GM19397 (cell line): ENCODE results near the gene ZFAND2A.
A peak's percentile ranks its signal among the peaks of the same experiment; 100 is the strongest.
"Not testable (repeated sequence)": the region's sequence is repeated elsewhere in the genome, so short reads cannot be mapped to it uniquely, and the experiment has no call there.

ENCODE experiments used
- ATAC-seq: cut with Tn5 transposase; IDR thresholded peaks from one replicate; pipeline ENCODE4 v1.9.1; 2021; ENCODE audit warnings: mild to moderate bottlenecking, moderate library complexity; ENCODE audit not compliant: unreplicated experiment

Gene ZFAND2A

DNA sequence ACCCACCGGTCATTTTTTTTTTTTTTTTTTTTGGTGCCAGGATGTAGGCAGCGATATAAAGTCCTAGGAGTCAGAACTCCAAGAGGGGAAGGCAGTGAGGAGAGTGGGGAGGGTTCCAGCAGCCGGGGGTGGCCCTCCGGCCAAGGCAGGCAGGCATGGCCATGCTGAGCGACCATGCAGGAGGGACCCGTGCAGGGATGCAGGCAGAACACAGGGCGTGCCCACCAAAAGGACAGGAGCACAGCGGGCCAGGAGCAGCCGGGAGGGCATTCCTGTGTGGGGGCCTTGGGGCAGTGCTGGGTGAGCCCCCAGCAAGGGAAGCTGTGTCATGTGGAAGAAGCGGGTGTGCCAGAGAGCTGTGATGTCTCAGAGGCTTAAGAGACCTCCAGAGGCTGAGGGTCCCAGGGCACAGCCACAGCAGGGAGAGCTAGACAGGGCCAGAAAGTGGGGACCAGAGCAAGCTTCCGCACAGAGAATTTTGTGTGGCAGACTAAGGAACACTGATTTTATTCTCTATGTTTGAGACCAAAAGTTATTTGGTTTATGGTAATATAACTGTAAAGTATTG, 5.7 kb downstream of the ZFAND2A start:
- no peak for ATAC-seq

DNA sequence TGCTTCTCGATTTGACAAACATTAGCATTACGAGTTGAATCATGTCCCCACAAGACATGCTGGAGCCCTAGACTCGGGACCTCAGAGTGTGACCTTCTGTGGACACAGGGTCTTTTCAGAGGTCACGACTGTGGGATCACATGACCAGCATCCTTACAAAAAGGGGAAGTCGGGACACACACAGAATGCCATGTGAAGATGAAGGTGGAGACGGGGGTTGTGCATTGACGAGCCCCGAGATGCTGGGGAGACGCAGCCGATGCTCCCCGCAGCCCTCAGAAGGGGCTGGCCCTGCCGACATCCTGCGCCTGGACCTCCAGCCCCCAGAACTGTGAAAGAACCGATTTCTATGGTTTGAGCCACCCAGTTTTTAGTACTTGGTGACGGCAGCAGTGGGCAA, 7.5 kb downstream of the ZFAND2A start:
- no peak for ATAC-seq

DNA sequence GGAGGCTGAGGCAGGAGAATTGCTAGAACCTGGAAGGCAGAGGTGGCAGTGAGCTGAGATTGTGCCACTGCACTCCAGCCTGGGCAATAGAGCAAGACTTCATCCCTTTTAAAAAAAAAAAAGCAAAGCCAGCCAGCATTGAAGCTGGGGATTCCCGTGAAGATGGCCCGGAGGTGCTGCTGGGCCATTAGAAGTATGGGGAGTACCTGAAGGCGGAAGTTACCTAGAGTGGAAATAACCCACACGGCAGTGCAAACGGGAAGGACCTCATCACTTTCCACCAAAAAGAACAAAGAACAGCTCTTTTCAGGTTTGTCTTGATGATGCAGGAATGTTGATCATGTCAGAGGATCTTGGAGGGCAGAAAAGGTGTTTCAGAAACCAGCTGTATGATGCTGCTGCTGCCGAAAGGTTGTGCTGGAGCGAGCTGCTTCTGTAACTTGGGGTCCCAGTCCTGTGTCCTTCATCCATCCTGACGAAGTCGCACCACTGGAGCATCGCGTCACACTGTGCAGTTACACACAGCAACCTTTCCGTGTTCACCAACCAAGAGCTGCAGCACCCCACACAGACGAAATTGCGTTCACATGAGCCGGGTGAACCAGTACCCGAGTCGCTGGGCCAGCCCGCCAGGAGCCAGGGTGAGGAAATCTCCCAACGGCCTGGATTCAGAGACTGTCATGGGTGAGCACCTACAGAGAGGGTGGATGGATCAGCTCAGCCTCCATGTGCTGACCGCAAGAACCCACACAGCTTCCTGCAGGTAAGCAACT, 8.2 kb downstream of the ZFAND2A start:
- no peak for ATAC-seq

DNA sequence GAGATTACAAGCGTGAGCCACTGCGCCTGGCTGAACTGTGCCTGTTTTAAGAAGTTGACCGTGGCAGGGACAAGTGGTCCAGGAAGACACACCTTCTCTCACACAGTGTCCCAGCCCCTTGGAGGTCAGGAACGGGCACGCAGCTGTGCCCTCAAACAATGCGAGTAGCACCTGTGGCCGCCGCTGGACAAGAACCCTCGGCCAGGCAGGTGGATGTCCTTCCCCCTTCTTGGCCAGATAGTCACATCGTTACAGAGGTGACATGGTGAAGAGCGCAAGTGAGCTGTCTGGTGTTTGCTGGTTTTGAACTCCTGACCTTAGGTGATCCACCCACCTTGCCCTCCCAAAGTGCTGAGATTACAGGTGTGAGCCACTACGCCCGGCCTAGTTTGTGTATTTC, 8.8 kb downstream of the ZFAND2A start:
- no peak for ATAC-seq

DNA sequence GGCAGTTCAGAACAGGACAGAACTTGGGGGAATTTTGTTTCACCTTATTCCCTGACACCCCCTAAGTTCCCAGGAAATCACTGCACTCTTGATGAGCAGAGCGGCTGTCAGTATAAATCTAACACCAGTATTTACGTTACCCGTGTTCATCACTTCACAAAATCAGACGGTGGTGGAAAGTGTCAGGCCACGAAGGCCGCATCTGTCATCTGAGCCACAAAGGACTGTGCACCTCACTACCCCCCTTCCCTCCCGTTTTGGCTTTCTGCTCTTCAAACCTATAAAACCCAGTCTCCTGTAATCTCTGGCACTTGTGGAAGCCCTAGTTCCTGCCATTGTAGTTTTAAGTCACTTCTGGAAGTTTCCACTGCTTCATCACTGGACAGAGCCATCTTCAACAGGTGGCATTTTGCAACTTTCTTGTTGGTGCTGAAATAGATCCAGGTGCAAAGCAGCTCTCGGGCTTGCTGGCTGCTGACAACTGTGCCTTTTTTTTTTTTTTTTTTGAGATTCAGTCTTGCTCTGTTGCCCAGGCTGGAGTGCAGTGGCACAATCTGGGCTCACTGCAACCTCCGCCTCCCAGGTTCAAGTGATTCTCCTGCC, 9.5 kb downstream of the ZFAND2A start:
- no peak for ATAC-seq

DNA sequence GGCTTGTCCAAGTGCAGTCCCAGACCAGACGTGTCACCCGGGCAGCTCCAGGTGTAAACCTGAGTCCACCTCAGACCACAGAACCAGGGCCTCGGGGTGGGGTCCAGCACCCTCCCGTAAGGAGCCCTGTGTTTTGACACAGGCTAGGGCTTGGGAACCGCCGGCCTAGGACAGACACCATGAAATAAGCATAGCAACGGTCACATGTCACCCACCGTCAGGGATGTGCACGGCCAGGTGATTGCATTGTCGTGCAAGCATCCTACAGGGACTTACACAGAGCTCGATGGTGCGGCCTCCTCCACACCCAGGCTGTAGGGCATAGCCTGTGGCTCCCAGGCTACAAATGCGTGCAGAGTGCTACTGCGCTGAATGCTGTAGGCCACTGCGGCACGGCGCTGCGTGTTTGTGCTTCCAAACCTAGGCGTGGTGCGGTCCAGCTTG, 10.6 kb downstream of the ZFAND2A start:
- ATAC-seq, result no peak

DNA sequence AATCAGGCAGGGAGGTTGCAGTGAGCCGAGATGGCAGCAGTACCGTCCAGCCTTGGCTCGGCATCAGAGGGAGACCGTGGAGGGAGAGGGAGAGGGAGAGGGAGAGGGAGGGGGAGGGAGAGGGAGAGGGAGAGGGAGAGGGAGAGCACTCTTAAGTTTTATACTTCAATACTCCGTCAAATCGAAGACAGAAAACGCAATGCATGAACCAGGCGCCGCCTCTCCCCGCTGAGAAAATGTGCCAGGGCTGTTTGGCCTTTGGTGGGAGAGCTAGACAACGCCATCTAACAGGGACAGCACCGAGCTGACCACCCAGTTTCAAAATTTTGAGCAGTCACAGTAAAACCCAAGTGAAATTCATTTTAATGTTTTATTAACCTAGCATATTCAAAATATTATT, 12.1 kb downstream of the ZFAND2A start:
- ATAC-seq, result not testable (repeated sequence)

DNA sequence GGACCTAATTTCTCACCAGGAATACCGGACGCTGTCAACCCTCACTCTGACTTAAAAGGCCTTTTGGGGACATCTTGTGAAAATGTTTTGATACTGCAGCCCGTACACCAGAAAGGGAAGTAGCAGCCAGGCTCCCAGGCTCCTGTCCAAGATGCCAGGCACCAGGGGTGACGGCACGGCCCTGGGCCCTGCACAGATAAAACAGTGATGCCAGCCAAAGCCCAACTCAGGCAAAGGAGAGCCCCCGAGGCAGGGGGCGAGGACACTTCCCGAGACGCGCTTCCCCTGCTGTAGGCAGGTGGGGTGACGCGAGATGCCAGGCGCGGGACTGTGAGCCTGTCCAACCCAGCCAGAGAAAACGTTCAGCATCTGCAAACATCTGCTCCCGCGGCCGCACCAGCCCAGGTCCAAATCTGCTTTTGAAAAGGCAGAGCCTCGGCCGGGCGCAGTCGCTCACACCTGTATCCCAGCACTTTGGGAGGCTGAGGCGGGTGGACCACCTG, 15.7 kb downstream of the ZFAND2A start:
- ATAC-seq, result no peak

DNA sequence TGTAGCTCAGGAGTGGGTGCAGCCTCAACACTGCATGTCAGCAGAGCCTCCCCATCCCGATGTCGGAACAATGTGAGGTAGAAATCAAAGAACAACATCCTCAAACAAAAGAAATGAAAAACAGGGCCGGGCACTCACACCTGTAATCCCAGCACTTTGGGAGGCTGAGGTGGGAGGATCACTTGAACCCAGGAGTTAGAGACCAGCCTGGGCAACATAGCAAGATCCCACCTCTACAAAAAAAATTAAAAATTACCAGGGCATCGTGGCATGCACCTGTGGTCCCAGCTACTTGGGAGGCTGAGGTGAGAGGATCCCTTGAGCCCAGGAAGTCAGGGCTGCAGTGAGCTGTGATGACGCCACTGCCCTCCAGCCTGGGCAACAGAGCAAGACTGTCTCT, 17.0 kb downstream of the ZFAND2A start:
- ATAC-seq, result not testable (repeated sequence)

DNA sequence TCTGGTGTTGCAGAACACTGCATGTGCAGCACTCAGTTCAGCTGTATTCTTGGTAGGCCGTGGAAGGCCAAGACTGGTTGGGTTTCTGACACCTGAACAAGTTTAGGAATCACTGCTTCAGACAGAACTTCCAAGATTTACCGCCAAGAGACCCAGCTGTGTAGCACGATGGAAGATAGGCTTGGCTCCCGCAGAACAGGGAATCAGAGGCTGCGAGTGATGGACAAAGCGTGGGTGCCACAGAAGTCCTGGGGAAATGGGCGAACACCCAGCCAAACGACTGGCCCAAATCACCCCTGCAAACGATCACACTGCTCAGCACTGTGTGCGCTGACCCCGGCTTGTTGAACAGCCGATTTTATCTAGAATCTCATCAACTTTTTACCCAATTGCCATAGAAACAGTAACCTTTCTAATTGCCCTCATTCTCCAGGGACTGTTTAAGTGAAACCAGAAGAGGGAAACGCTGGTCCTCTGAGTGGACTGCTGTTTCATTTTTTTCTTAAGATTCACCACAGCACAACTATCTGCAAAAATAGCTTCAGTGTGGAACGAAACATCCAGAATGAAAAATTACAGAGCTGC, 17.9 kb downstream of the ZFAND2A start:
- ATAC-seq, result no peak

DNA sequence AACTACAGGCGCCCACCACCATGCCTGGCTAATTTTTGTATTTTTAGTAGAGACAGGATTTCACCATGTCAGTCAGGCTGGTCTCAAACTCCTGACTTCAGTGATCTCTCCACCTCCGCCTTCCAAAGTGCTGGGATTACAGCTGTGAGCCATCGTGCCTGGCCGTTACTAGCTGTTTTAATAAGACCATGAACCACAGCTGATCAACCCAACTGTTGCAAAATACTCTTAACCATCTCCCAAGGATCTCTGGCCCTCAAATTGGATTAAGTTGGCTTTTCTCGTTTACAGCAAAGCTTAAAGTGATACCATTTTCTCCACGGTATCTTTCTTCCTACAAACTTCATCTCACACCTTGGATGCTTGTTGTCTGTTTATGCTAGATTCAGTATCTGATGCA, 18.3 kb downstream of the ZFAND2A start:
- ATAC-seq, result no peak

DNA sequence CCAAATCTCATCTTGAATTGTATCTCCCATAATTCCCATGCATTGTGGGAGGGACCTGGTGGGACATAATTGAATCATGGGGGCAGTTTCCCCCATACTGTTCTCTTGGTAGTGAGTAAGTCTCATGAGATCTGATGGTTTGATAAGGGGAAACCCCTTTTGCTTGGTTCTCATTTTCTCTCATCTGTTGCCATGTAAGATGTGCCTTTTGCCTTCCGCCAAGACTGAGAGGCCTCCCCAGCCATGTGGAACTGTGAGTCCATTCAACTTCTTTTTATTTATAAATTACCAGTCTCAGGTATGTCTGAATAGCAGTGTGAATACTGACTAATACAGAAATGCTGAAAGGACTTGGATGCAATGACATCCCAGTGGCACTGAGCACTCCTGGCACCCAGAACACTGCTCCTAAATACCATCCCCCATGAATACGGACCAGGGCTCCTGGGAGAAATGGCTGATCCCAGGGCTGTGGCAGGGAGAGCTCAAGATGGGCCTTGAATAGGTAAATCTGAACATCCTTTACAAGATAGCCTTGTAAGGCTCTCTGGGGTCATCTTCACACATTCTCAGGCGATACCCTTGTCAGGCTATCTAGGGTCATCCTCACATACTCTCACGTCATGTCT, 19.4 kb downstream of the ZFAND2A start:
- no peak for ATAC-seq

DNA sequence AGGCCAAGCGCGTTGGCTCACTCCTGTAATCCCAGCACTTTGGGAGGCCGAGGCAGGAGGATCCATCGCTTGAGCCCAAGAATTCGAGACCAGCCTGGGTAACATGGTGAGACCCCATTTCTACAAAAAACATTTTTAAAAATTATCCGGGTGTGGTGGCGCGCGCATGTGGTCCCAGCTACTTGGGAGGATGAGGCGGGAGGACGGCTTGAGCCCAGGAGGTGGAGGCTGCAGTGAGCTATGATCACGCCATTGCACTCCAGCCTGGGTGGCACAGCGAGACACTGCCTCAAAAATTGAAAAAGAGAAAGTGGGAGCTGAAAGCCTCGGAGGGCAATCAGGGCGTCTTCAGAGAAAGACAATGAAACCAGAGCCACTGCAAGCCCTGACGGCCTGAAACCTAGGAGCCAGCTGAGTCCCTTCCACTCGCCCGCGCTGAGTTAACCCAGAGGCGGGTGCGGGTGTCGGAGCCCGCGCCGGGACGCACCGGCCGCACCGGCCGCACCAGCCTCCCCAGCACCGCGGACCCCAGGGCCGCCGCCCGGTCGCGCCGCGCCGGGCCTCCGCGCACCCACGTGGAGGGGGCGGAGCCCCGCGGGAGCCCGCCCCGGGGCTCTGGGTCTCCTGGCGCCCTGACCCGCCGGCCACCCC, 22.4 kb downstream of the ZFAND2A start:
- ATAC-seq, result peak; percentile 68

DNA sequence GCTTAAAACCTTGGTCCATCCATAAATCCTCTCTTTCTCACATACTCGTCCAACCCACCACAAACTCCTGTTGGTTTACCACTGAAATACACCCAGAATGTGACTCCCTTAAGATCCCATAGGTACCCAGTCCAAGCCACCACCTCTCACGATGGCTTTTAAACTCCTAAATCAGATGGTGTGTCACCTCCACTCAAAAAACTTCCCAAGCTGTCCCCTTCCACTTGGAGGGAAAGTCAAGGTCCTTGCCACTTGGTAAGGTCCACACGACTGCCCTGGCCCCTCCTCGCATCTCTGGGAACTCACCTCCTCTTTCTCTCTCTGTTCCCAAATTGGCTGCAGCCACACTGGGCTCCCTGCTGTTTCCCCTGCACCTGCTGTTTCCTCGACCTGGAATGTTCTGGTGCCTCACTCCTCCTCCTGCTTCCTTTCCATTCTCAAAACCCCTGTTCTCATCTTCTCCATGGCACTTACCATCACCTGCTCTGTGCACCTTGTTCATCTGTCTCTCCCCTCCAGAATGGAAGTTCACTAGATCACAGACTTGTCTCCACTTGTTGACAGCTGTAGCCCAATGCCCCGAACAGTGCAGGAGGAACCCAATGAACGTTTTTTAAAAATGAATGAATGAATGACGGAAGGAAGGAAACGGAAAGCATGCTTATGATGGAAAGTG, 23.0 kb downstream of the ZFAND2A start:
- no peak for ATAC-seq

DNA sequence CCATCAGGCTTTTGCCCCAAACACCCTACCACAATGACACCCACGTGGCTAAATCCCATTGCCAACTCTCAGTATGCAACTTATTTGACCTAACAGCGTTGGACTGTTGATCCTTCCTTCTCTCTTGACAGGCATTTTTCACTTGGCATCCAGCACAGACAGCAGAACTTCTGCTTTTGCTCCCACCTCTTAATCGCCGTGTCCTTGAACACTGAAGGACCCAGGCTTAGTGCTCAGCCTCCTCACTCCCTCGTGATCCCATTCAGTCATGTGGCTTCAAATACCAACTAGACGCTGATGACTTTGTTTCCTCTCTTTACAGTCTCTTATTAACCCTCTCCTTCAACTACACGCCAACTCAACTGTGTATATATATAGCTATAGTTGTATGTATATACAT, 25.0 kb downstream of the ZFAND2A start:
- ATAC-seq, result no peak

DNA sequence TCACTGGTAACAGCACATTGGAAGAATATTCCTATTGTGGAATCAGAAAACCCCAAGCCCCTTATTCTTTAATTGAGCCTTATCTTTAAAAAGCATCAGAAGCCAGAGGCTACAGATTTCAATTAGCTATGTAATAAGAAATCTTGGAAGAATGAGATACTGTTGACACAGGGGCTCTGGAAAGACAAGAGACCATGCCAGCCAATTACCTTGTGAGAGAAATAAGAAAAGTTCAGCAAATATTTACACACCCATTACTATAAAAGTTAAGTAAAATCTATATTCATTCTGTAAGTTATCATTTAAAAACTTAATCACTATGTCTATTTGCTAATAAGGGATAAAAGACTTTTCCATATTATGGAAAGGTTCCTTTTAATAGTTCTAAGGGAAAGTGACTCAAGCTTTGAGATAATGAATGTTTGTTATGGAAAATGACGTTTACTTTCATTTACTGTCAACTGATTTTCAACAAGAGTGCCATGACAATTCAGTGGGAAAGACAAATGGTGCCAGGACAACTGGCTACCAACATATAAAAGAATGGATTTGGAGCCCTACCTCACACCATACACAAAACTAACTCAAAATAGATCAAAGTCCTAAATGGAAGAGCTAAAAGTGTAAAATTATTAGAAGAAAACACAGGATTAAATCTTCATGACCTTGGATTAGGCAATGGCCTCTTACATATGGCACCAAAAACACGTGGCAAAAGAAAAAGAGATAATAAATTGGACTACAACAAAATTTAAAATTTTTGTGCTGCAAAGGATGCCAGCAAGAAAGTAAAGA, 28.3 kb downstream of the ZFAND2A start:
- ATAC-seq, result no peak

DNA sequence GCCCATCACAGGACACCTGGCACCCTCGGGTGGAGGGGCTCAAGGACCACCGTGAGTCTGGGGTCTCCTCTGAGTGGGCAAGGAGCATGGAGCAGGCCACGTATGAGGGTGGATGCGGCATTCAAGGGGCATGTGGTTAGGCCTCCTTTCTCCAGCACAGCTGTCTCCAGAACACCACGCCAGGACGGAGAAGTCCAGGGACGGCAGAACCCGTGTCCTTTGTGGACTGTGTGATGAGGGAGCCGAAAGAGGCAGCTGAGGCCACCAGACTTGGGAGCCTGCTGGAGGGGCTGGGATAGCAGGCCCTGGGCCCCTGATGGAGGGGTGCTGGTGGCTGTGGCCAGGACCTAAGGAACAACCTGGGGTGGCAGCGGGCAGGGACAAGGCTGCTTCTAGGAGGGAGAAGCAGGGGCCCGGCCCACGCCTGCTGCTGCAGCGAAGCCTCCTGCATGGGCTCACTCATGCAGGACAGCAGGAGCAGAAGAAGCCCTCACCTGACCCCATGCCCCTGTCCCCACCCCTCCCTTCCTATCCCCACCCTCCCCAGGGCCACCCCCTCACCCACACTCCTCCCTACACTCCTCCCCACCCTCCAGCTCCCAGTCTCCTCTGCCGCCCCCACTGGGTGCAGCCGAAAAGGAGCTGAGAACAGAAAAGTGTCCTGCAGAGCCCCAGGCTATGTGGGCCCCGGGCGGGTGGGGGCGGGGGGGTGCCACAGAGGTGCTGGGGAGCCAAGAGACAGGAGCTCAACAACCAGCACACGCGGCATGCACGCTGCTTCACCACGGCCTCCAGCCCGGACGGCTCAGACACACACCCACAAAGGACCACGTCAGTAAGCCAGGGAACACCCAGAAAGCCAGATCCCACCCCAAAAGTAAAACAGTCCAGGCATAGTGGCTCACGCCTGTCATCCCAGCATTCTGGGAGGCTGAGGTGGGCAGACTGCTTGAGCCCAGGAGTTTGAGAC, 29.7 kb downstream of the ZFAND2A start:
- ATAC-seq, result no peak

DNA sequence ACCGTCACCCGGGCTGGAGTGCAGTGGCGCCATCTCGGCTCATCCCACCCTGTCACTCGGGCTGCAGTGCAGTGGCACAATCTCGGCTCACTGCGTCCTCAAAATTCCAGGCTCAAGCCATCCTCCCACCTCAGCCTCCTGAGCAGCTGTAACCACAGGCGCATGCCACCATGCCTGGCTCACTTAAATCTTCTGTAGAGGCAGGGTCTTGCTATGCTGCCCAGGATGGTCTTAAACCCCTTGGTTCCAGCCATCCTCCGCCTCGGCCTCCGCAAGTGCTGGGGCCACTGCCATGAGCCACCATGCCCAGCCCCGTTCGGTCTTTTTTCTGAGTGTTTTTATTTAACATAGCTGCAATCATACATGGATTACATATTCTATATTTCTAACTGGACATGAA, 30.6 kb downstream of the ZFAND2A start:
- ATAC-seq, result no peak
